Activated T-cell treated with anti-CD3 and anti-CD28 coated beads, Interleukin-2, amount 50 U/mL, for 4 hours (primary cell): ENCODE data around the gene RAE1. TPM values are rescaled to one million over a fixed set of nuclear protein-coding genes. Genes with fewer than 3 reads are reported as not detected.
"Not testable (repeated sequence)": the region's sequence is repeated elsewhere in the genome, so short reads cannot be mapped to it uniquely, and the experiment has no call there.

Experiments
- ATAC-seq, 2 donors: fragments of 200-7000 bp; cut with Tn5 transposase; one replicate each; pipeline ENCODE4 v1.10.0; 2021
- DNase-seq: peaks from one replicate; pipeline ENCODE4 v3.0.0-alpha.2; 2020
- H3K27me3 Mint-ChIP-seq: one replicate; pipeline ENCODE4 v1.8.0; 2021; ENCODE audit warnings: low read depth, mixed read lengths
- H3K36me3 Mint-ChIP-seq: one replicate; pipeline ENCODE4 v1.8.0; 2022; ENCODE audit warnings: mixed read lengths; ENCODE audit not compliant: insufficient read depth
- H3K4me1 Mint-ChIP-seq: one replicate; pipeline ENCODE4 v1.8.0; 2021; ENCODE audit warnings: low read depth, mixed read lengths
- H3K4me3 Mint-ChIP-seq: one replicate; pipeline ENCODE4 v1.8.0; 2021; ENCODE audit warnings: mild to moderate bottlenecking, moderate library complexity, mixed read lengths
- H3K9me3 Mint-ChIP-seq: one replicate; pipeline ENCODE4 v1.8.0; 2021; ENCODE audit warnings: mixed read lengths
- total RNA-seq, 3 donors: library from RNA; stranded (reverse); gene quantifications; one replicate each; pipeline ENCODE4 v1.2.1, GENCODE V29; 2021

Gene RAE1
- total RNA-seq, 3 donors from 2014 or later, result 64.7 to 73.8 (median 68.5) TPM

GRCh38 chr20:57411406-57412283 is 60.6 kb downstream of the RAE1 start:
- Mint-ChIP-seq H3K4me3 (no peak overlapping the region), H3K9me3 (no peaks in the 10 kb centered on the region), H3K36me3 (peaks cover 9% of the 10 kb centered on the region), H3K27me3 (no peaks in the 10 kb centered on the region), H3K4me1 (peaks cover 13% of the 10 kb centered on the region)
- DNase-seq (no peak), ATAC-seq (no peak)

GRCh38 chr20:57412347-57413029 is 61.4 kb downstream of the RAE1 start:
- H3K36me3 Mint-ChIP-seq, result peaks cover 7% of the 10 kb centered on the region
- ATAC-seq (peak; percentile 13 to 45), DNase-seq (no peak)
- H3K4me1 Mint-ChIP-seq, result peaks cover 13% of the 10 kb centered on the region
- H3K9me3 Mint-ChIP-seq, result no peaks in the 10 kb centered on the region
- no peak overlapping the region for H3K4me3 Mint-ChIP-seq
- H3K27me3 Mint-ChIP-seq, result no peaks in the 10 kb centered on the region

GRCh38 chr20:57413986-57414385 is 62.9 kb downstream of the RAE1 start:
- Mint-ChIP-seq H3K27me3 (no peaks in the 10 kb centered on the region), H3K9me3 (no peaks in the 10 kb centered on the region), H3K4me3 (no peak overlapping the region), H3K36me3 (no peaks in the 10 kb centered on the region), H3K4me1 (peaks cover 14% of the 10 kb centered on the region)
- ATAC-seq, result no peak
- no peak for DNase-seq

GRCh38 chr20:57414867-57415592 is 64.0 kb downstream of the RAE1 start:
- no peak for ATAC-seq
- H3K36me3 Mint-ChIP-seq, result no peaks in the 10 kb centered on the region
- H3K27me3 Mint-ChIP-seq, result no peaks in the 10 kb centered on the region
- H3K9me3 Mint-ChIP-seq, result no peaks in the 10 kb centered on the region
- no peak for DNase-seq
- peaks cover 14% of the 10 kb centered on the region for H3K4me1 Mint-ChIP-seq
- no peak overlapping the region for H3K4me3 Mint-ChIP-seq

GRCh38 chr20:57415771-57416170 is 64.7 kb downstream of the RAE1 start:
- Mint-ChIP-seq H3K36me3 (no peaks in the 10 kb centered on the region), H3K9me3 (no peaks in the 10 kb centered on the region), H3K4me1 (peaks cover 14% of the 10 kb centered on the region), H3K27me3 (no peaks in the 10 kb centered on the region), H3K4me3 (no peak overlapping the region)
- DNase-seq (no peak), ATAC-seq (no peak)

GRCh38 chr20:57416296-57417022 is 65.4 kb downstream of the RAE1 start:
- peaks cover 8% of the 10 kb centered on the region for H3K4me1 Mint-ChIP-seq
- H3K36me3 Mint-ChIP-seq, result no peaks in the 10 kb centered on the region
- no peak for DNase-seq
- no peak for ATAC-seq
- H3K27me3 Mint-ChIP-seq, result no peaks in the 10 kb centered on the region
- no peak overlapping the region for H3K4me3 Mint-ChIP-seq
- no peaks in the 10 kb centered on the region for H3K9me3 Mint-ChIP-seq

GRCh38 chr20:57417051-57417689 is 66.1 kb downstream of the RAE1 start:
- no peak for DNase-seq
- Mint-ChIP-seq H3K36me3 (no peaks in the 10 kb centered on the region), H3K27me3 (no peaks in the 10 kb centered on the region), H3K9me3 (no peaks in the 10 kb centered on the region), H3K4me3 (no peak overlapping the region), H3K4me1 (peaks cover 6% of the 10 kb centered on the region)
- no peak for ATAC-seq

- Mint-ChIP-seq H3K4me1 (peaks cover 4% of the 10 kb centered on the region), H3K36me3 (no peaks in the 10 kb centered on the region), H3K4me3 (no peak overlapping the region), H3K27me3 (no peaks in the 10 kb centered on the region), H3K9me3 (no peaks in the 10 kb centered on the region)
- DNase-seq, result no peak
- no peak for ATAC-seq
Measured at GRCh38 chr20:57417830-57418780, 67.0 kb downstream of the RAE1 start.

GRCh38 chr20:57419479-57419878 is 68.4 kb downstream of the RAE1 start:
- H3K4me1 Mint-ChIP-seq, result peaks cover 11% of the 10 kb centered on the region
- not testable (repeated sequence) for DNase-seq, ATAC-seq, H3K4me3 Mint-ChIP-seq, H3K27me3 Mint-ChIP-seq, H3K9me3 Mint-ChIP-seq, H3K36me3 Mint-ChIP-seq

- H3K36me3 Mint-ChIP-seq, result no peaks in the 10 kb centered on the region
- no peak overlapping the region for H3K4me3 Mint-ChIP-seq
- H3K27me3 Mint-ChIP-seq, result no peaks in the 10 kb centered on the region
- DNase-seq (no peak), ATAC-seq (peak in 1 of 2 donors; percentile 35)
- H3K4me1 Mint-ChIP-seq, result peaks cover 21% of the 10 kb centered on the region
- H3K9me3 Mint-ChIP-seq, result no peaks in the 10 kb centered on the region
Measured at GRCh38 chr20:57420571-57421252, 69.7 kb downstream of the RAE1 start.

- Mint-ChIP-seq H3K36me3 (no peaks in the 10 kb centered on the region), H3K4me1 (peaks cover 24% of the 10 kb centered on the region), H3K9me3 (no peaks in the 10 kb centered on the region), H3K27me3 (no peaks in the 10 kb centered on the region), H3K4me3 (no peak overlapping the region)
- ATAC-seq (no peak), DNase-seq (no peak)
Measured at GRCh38 chr20:57421253-57422220, 70.5 kb downstream of the RAE1 start.
